Measurements from ENCODE around the gene PPP1R26. TPM values are rescaled to one million over a fixed set of nuclear protein-coding genes. Genes with fewer than 3 reads are reported as not detected.
A peak's percentile ranks its signal among the peaks of the same experiment; 100 is the strongest.

The PPP1R26 gene
- total and polyA plus RNA-seq, 9 of the 15 experiments (the other 6 are each of a cell fraction or from before 2014, with no cell fraction given) = 0.77 to 26.8 (median 9.3) TPM

- TF ChIP-seq, protein P1, sequence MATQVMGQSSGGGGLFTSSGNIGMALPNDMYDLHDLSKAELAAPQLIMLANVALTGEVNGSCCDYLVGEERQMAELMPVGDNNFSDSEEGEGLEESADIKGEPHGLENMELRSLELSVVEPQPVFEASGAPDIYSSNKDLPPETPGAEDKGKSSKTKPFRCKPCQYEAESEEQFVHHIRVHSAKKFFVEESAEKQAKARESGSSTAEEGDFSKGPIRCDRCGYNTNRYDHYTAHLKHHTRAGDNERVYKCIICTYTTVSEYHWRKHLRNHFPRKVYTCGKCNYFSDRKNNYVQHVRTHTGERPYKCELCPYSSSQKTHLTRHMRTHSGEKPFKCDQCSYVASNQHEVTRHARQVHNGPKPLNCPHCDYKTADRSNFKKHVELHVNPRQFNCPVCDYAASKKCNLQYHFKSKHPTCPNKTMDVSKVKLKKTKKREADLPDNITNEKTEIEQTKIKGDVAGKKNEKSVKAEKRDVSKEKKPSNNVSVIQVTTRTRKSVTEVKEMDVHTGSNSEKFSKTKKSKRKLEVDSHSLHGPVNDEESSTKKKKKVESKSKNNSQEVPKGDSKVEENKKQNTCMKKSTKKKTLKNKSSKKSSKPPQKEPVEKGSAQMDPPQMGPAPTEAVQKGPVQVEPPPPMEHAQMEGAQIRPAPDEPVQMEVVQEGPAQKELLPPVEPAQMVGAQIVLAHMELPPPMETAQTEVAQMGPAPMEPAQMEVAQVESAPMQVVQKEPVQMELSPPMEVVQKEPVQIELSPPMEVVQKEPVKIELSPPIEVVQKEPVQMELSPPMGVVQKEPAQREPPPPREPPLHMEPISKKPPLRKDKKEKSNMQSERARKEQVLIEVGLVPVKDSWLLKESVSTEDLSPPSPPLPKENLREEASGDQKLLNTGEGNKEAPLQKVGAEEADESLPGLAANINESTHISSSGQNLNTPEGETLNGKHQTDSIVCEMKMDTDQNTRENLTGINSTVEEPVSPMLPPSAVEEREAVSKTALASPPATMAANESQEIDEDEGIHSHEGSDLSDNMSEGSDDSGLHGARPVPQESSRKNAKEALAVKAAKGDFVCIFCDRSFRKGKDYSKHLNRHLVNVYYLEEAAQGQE (IDR thresholded peaks at IDR 0.05; ENCODE audit: borderline replicate concordance) = peak; percentile 27; the same call in 1 of the 2 replicates
- TF ChIP-seq, protein P1 (CRISPR knock-in tag; IDR thresholded peaks at IDR 0.05; ENCODE audit: low read depth) = no peak
- peak; percentile 61; the same call in 1 of the 2 replicates for TF ChIP-seq MYNN (IDR thresholded peaks at IDR 0.05)
- no peak for TF ChIP-seq MYNN (CRISPR knock-in tag; IDR thresholded peaks at IDR 0.05)
- no peak for TF ChIP-seq MYBL2 (IDR thresholded peaks at IDR 0.05; ENCODE audit: low read depth)
- TF ChIP-seq MYBL2 (CRISPR knock-in tag; IDR thresholded peaks at IDR 0.05; ENCODE audit: borderline replicate concordance) = no peak
- no peak for TF ChIP-seq ELF2 (CRISPR knock-in tag; IDR thresholded peaks at IDR 0.05)
- TF ChIP-seq ZNF589 (CRISPR knock-in tag; IDR thresholded peaks at IDR 0.05; ENCODE audit: low read depth) = peak; percentile 27; the same call in 1 of the 2 replicates
- no peak; the same call in 1 of the 2 replicates for TF ChIP-seq E2F3 (CRISPR knock-in tag; IDR thresholded peaks at IDR 0.05)
- TF ChIP-seq SFPQ (IDR thresholded peaks at IDR 0.05; ENCODE audit: low read depth, low read length) = no peak
- TF ChIP-seq, protein P2, sequence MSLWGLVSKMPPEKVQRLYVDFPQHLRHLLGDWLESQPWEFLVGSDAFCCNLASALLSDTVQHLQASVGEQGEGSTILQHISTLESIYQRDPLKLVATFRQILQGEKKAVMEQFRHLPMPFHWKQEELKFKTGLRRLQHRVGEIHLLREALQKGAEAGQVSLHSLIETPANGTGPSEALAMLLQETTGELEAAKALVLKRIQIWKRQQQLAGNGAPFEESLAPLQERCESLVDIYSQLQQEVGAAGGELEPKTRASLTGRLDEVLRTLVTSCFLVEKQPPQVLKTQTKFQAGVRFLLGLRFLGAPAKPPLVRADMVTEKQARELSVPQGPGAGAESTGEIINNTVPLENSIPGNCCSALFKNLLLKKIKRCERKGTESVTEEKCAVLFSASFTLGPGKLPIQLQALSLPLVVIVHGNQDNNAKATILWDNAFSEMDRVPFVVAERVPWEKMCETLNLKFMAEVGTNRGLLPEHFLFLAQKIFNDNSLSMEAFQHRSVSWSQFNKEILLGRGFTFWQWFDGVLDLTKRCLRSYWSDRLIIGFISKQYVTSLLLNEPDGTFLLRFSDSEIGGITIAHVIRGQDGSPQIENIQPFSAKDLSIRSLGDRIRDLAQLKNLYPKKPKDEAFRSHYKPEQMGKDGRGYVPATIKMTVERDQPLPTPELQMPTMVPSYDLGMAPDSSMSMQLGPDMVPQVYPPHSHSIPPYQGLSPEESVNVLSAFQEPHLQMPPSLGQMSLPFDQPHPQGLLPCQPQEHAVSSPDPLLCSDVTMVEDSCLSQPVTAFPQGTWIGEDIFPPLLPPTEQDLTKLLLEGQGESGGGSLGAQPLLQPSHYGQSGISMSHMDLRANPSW (CRISPR knock-in tag; IDR thresholded peaks at IDR 0.05) = no peak
- no peak for TF ChIP-seq RFX1 (IDR thresholded peaks at IDR 0.05)
- peak in 1 of 2 experiments; percentile 68; a peak in 1 of 4 replicates for TF ChIP-seq KDM4B (IDR thresholded peaks at IDR 0.05; ENCODE audit: borderline replicate concordance in 2 of 2, low read depth in 1 of 2)
- TF ChIP-seq RBFOX2 (IDR thresholded peaks at IDR 0.05; ENCODE audit: low read depth, low read length) = peak; percentile 58; the same call in 1 of the 2 replicates
- TF ChIP-seq PURB (CRISPR knock-in tag; IDR thresholded peaks at IDR 0.05; ENCODE audit: low read depth) = no peak
Observed at GRCh38 chr9:135506327-135507103, 26.9 kb downstream of the PPP1R26 start (continued).

All from K562 (cell line).